Activated CD8-positive, alpha-beta T cell treated with anti-CD3 and anti-CD28 coated beads for 36 hours (primary cell): ENCODE measurements around the gene DNMT3A. TPM values are rescaled to one million over a fixed set of nuclear protein-coding genes. Genes with fewer than 3 reads are reported as not detected.

Experiments used
- ATAC-seq: fragments of 200-7000 bp; cut with Tn5 transposase; one replicate; pipeline ENCODE4 v1.10.0; 2021; ENCODE audit warnings: mild to moderate bottlenecking, moderate library complexity
- CTCF ChIA-PET: fragments of 350-600 bp; sonication (Branson Sonifier 250); formaldehyde crosslinking; loops from one replicate; lab custom pipeline; 2021; ENCODE audit warnings: antibody characterized with exemption; lab: Charles Lee
- POLR2A ChIA-PET: fragments of 350-600 bp; sonication (Branson Sonifier 250); formaldehyde crosslinking; loops from one replicate; lab custom pipeline; 2021; ENCODE audit warnings: antibody characterized with exemption; lab: Charles Lee
- DNase-seq: peaks from one replicate; pipeline ENCODE4 v3.0.0-alpha.2; 2020
- H3K27ac Mint-ChIP-seq: one replicate; pipeline ENCODE4 v1.8.0; 2021; ENCODE audit warnings: mild to moderate bottlenecking, mixed read lengths
- H3K27me3 Mint-ChIP-seq: one replicate; pipeline ENCODE4 v1.8.0; 2021; ENCODE audit warnings: mixed read lengths
- H3K36me3 Mint-ChIP-seq: one replicate; pipeline ENCODE4 v1.8.0; 2021; ENCODE audit warnings: low read depth, mixed read lengths
- H3K4me1 Mint-ChIP-seq: one replicate; pipeline ENCODE4 v1.8.0; 2021; ENCODE audit warnings: low read depth, mixed read lengths
- H3K4me3 Mint-ChIP-seq: one replicate; pipeline ENCODE4 v1.8.0; 2021; ENCODE audit warnings: mild to moderate bottlenecking, moderate library complexity, mixed read lengths
- H3K9me3 Mint-ChIP-seq: one replicate; pipeline ENCODE4 v1.8.0; 2021; ENCODE audit warnings: mixed read lengths
- CTCF ChIP-seq: fragments of 200-600 bp; IDR thresholded peaks from one replicate; pipeline ENCODE4 v1.8.0; 2022; ENCODE audit warnings: antibody characterized with exemption, mild to moderate bottlenecking
- intact Hi-C: fragments of 100-400 bp; cut with micrococcal nuclease; formaldehyde crosslinking; loops from one replicate; pipeline ENCODE4 v1.10.0; 2022
- total RNA-seq, 2 experiments: library from RNA; stranded (reverse); gene quantifications; one replicate each; pipeline ENCODE4 v1.2.3, GENCODE V29; 2021

Gene DNMT3A
- total RNA-seq, 2 experiments from 2014 or later: 84.8 to 97.8 TPM

- ChIA-PET POLR2A (interaction anchor here (0.6 to 0.7 kb wide), 3 partner anchors 9 to 934 kb away, joined by 3 read pairs; no protein-coding TSS in a partner anchor), CTCF (interaction anchor here (1.6 to 4.1 kb wide), 2 partner anchors 11 to 18 kb away, joined by 3 to 21 read pairs; no protein-coding TSS in a partner anchor)
- no peak for DNase-seq
- H3K4me1 Mint-ChIP-seq: peaks cover 27% of the 10 kb centered on the region
- no peak for ATAC-seq
- no peaks in the 10 kb centered on the region for H3K9me3 Mint-ChIP-seq
- TF ChIP-seq CTCF: no peak
- no peaks in the 10 kb centered on the region for H3K27me3 Mint-ChIP-seq
- H3K4me3 Mint-ChIP-seq: no peak overlapping the region
- peaks cover 60% of the 10 kb centered on the region for H3K36me3 Mint-ChIP-seq
- intact Hi-C loops: no loop called here
- peak overlapping the region; percentile 47 for H3K27ac Mint-ChIP-seq
Measured at GRCh38 chr2:25266399-25266798, 75.3 kb downstream of the DNMT3A start.

GRCh38 chr2:25265802-25266201, 75.9 kb downstream of the DNMT3A start:
- no peak for DNase-seq
- Mint-ChIP-seq H3K36me3 (peaks cover 57% of the 10 kb centered on the region), H3K4me3 (no peak overlapping the region)

GRCh38 chr2:25265001-25265400, 76.7 kb downstream of the DNMT3A start:
- Mint-ChIP-seq H3K27me3 (no peaks in the 10 kb centered on the region), H3K4me3 (no peak overlapping the region), H3K27ac (no peak overlapping the region), H3K4me1 (peaks cover 30% of the 10 kb centered on the region), H3K36me3 (peaks cover 56% of the 10 kb centered on the region), H3K9me3 (no peaks in the 10 kb centered on the region)
- TF ChIP-seq CTCF: no peak
- DNase-seq (no peak), ATAC-seq (no peak)
- ChIA-PET POLR2A (no interaction called here), CTCF (interaction anchor here (4.1 kb wide), 1 partner anchor 12 kb away, joined by 21 read pairs; no protein-coding TSS in a partner anchor)
- intact Hi-C loops: no loop called here

More at GRCh38 chr2:25265802-25266201, 75.9 kb downstream of the DNMT3A start:
- Mint-ChIP-seq H3K4me1 (peaks cover 27% of the 10 kb centered on the region), H3K27me3 (no peaks in the 10 kb centered on the region), H3K9me3 (no peaks in the 10 kb centered on the region), H3K27ac (peak overlapping the region; percentile 30)
- CTCF ChIA-PET: interaction anchor here (4.1 kb wide), 1 partner anchor 11 kb away, joined by 21 read pairs; no protein-coding TSS in a partner anchor
- POLR2A ChIA-PET: interaction anchor here (0.6 to 0.7 kb wide), 3 partner anchors 10 to 933 kb away, joined by 3 read pairs; no protein-coding TSS in a partner anchor
- intact Hi-C loops: no loop called here
- ATAC-seq: peak; percentile 37
- no peak for TF ChIP-seq CTCF

- DNase-seq (no peak), ATAC-seq (no peak)
- Mint-ChIP-seq H3K27me3 (no peaks in the 10 kb centered on the region), H3K27ac (peak overlapping the region; percentile 32), H3K4me1 (peaks cover 20% of the 10 kb centered on the region), H3K9me3 (no peaks in the 10 kb centered on the region), H3K4me3 (no peak overlapping the region), H3K36me3 (peaks cover 36% of the 10 kb centered on the region)
- TF ChIP-seq CTCF: no peak
- ChIA-PET POLR2A (interaction anchor here (1.2 to 1.3 kb wide), 2 partner anchors 8 to 121 kb away, joined by 3 read pairs; no protein-coding TSS in a partner anchor), CTCF (no interaction called here)
- intact Hi-C loops: no loop called here
Measured at GRCh38 chr2:25262288-25262687, 79.4 kb downstream of the DNMT3A start.

GRCh38 chr2:25259737-25260124, 82.0 kb downstream of the DNMT3A start:
- Mint-ChIP-seq H3K27ac (no peak overlapping the region), H3K9me3 (no peaks in the 10 kb centered on the region), H3K36me3 (peaks cover 37% of the 10 kb centered on the region), H3K4me1 (peaks cover 13% of the 10 kb centered on the region), H3K27me3 (no peaks in the 10 kb centered on the region), H3K4me3 (no peak overlapping the region)
- ATAC-seq (no peak), DNase-seq (no peak)
- ChIA-PET POLR2A (interaction anchor here (1.4 to 2.7 kb wide), 2 partner anchors 8 to 14 kb away, joined by 4 to 8 read pairs; no protein-coding TSS in a partner anchor), CTCF (interaction anchor here (1.7 kb wide), 1 partner anchor 17 kb away, joined by 7 read pairs; no protein-coding TSS in a partner anchor)
- intact Hi-C loops: no loop called here
- no peak for TF ChIP-seq CTCF
